Glomerular endothelial cell (primary cell): ENCODE results near the gene NFE2. TPM values are rescaled to one million over a fixed set of nuclear protein-coding genes. Genes with fewer than 3 reads are reported as not detected.
"Not testable (repeated sequence)": the region's sequence is repeated elsewhere in the genome, so short reads cannot be mapped to it uniquely, and the experiment has no call there.

Experiments used
- DNase-seq: peaks from one replicate; pipeline ENCODE4 v3.0.0-alpha.2; 2011; ENCODE audit warnings: low read depth, low spot score; ENCODE audit errors: extremely low read depth
- total RNA-seq: library from RNA; depleted of rRNA; stranded (reverse); fragments of >200 nt; gene quantifications from 2 replicates; pipeline ENCODE4 v1.2.3, GENCODE V29; 2015

The NFE2 gene
- not detected in 2 replicates for total RNA-seq

GRCh38 chr12:54300732-54301427 lies at the start of gene NFE2:
NFE2 (minus strand) TSS chr12:54301015; CDS start chr12:54295248, 5,767 bp downstream.
- no peak for DNase-seq

- no peak for DNase-seq
These were observed 48.9 kb upstream of the NFE2 start for GRCh38 chr12:54349679-54350078.

- DNase-seq = no peak
These were observed 48.2 kb upstream of the NFE2 start for GRCh38 chr12:54349036-54349435.

- no peak for DNase-seq
These were observed 40.8 kb upstream of the NFE2 start for GRCh38 chr12:54341378-54342300.

- DNase-seq = no peak
These were observed 40.0 kb upstream of the NFE2 start for GRCh38 chr12:54340846-54341245.

DNA sequence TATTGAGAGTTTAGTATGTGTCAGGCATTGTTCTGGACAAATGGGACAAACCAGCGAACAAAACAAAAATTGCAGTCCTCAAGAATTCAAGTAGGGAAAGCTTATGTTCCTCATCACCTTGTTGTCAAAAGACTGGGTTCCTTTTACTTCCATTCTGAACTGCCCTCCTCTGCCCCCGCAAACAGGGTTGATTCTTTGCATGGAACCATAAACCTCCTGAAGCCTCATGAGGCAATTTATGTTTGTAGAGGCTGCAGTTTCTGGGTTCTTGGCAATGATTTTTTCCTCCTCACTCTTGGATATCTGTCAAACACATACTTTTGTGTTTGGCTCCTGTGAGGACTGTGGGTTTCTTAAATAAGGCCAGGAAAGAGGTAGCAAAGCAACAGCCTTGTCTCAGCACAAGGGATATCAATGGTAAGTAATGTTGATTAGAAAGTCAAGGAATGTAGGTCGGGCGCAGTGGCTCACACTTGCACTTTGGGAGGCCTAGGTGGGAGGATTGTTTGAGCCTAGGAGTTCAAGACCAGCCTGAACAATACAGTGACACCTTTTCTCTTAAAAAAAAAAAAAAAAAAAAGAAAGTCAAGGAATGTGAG lies 38.0 kb upstream of the NFE2 start:
- no peak for DNase-seq

DNA sequence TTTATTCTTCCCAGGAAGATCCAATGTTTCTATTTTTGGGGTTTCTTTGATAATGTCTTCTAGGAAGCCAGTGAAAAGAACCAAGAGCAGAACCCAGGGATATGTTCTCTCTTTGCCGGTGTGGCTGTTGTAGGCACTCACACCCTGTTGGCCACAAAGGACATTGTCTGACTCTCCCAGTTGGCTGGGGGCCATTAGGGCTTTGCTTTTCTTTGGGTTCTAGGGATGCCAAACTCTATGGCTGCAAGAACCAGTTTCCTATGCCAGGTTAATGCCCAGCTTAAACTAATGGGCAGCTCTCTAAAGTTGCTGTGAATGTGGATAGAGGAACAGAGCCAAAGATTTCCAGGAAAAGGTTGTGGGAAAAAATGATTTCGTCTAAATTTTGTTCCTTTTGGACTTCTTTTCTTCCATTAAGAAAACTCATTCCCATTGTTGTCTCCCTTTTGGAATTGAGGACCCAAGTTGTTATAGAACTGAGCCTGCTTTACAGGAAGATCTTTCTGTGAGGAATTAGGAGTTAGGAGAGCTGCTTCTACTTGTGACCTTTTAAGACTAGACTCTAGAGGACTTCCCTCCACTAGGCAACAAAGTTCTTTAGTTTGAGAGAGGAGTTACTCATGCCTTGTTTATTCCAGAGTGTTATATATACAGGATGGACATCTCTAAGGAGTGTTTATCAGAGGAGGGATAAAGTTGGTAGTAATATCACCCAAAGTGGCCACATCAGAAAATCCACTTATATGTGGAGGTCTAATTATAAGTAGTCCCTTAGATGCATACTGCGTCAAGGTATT lies 37.2 kb upstream of the NFE2 start:
- no peak for DNase-seq

GRCh38 chr12:54337280-54337842 lies 36.5 kb upstream of the NFE2 start:
- DNase-seq = no peak

DNA sequence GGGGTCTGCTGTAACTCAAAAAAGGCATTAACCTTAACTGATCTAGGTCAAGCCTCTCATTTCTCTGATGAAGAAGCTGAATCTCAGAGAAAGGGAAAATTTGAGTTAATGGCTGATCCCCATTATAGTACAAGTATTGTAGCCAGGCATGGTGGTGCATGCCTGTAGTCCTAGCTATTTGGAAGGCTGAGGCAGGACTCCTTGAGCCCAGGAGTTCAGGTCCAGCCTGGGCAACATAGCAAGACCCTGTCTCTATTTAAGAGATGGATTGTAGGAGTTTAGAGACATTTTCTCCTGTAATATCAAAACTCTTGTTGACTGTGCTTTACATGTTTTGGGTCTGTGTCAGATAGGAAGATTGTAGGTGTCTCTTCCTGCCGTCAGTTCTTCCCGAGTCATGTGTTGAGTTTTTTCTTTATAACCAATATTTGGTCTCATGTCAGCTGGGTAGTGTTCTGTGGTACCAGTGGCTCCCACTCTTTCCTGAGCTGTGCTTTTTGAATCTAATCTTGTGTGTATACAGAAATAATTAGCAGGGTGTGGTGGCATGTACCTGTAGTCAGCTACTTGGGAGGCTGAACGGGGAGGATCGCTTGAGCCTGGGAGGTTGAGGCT lies 32.7 kb upstream of the NFE2 start:
- no peak for DNase-seq

GRCh38 chr12:54331461-54331860 lies 30.6 kb upstream of the NFE2 start:
- DNase-seq = no peak

DNA sequence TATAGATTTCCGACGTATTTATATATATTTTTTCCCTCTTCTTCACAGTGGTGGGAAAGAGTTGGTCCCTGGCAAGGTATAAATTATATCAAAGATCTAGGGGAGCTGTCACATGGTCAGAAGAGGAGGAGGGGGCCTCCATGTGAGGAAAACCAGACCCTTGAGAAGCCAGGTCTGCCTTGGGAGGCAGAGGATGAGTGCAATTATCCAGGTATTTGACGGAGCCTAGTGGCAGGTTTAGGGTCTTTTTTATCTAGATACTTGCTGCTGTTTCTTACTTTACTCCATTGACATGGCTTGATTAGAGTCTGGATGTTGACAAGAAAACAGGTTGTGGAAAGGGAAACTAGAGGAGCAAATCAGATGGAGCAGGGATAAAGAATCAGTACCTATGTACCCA lies 29.6 kb upstream of the NFE2 start:
- DNase-seq = no peak

DNA sequence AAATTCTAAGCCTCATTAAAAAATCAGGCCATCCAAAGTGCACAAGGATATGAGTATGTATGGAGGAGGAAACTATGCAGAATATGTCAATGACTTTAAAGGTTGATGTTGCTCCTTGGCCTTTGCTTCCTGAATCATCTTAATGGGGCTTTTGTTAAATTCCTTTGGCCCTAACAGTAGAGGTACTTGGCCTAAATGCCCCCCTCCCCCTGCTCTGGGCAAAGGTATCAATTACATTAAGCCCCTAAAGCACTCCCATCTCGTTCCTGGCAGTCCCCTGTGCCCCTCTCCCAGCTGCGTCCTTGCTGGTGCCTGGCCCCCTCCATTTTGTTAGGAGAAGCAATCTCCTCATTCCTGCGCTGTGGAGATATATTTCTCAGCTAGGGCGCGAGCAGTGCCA lies 28.9 kb upstream of the NFE2 start:
- DNase-seq = no peak

GRCh38 chr12:54328595-54329337 lies 28.0 kb upstream of the NFE2 start:
- no peak for DNase-seq

DNA sequence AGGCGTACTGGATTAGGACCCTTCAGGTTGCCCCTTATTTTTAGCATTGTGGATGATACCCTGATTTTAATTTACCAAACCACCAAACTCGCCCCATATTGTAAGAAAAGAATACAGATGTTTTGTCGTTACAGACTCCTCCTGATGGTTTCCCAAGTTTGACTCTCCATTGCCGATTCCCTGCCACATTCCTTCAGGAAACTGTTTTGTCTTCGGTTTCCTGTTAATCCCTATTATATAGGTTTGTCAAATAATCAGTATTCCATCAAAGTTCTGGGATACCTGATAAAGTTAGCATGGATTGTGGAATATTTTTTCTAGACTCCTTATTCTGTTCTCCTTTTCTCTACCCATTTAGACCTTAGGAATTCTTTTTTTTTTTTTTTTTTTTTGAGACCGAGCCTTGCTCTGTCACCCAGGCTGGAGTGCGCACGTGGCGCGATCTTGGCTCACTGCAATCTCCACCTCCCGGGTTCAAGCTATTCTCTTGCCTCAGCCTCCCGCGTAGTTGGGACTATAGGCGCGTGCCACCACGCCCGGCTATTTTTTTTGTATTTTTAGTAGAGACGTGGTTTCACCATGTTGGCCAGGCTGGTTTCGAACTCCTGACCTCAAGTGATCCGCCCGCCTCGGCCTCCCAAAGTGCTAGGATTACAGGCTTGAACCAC lies 24.8 kb upstream of the NFE2 start:
- not testable (repeated sequence) for DNase-seq

- DNase-seq = peak; percentile 98
These were observed 24.0 kb upstream of the NFE2 start, which contains the start of gene COPZ1 for GRCh38 chr12:54324617-54325441. COPZ1 (plus strand) TSS chr12:54325131; CDS start chr12:54325164, 33 bp downstream.

GRCh38 chr12:54321363-54321762 lies 20.5 kb upstream of the NFE2 start:
- no peak for DNase-seq

DNA sequence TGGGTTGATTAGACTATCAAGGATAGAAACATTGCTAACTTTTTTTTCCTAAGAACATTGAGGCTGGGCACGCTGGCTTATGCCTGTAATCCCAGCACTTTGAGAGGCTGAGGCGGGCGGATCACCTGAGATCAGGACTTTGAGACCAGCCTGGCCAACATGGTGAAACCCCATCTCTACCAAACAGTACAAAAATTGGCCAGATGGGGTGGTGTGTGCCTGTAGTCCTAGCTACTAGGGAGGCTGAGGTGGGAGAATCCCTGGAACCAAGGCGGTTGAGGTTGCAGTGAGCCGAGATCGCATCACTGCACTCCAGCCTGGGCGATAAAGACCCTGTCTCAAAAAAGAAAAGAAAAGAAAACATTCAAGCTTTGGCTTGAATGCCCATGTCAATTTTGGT lies 11.5 kb upstream of the NFE2 start:
- not testable (repeated sequence) for DNase-seq

- no peak for DNase-seq
These were observed 10.2 kb upstream of the NFE2 start for GRCh38 chr12:54311051-54311450.
